Sciatic nerve (tissue), 2 donors: Measurements from ENCODE around the gene RABGAP1. TPM values are rescaled to one million over a fixed set of nuclear protein-coding genes. Genes with fewer than 3 reads are reported as not detected.

Experiments
- ATAC-seq: fragments of 200-7000 bp; cut with Tn5 transposase; one replicate; pipeline ENCODE4 v1.9.1; 2020; ENCODE audit warnings: mild to moderate bottlenecking, moderate library complexity
- DNase-seq: peaks from one replicate; pipeline ENCODE4 v3.0.0-alpha.2; 2020; ENCODE audit warnings: low spot score
- intact Hi-C: fragments of 100-400 bp; cut with DNase I; formaldehyde crosslinking; loops from one replicate; pipeline ENCODE4 v1.14.2; 2022
- total RNA-seq: library from RNA; stranded (reverse); fragmentation: NEBNext Ultra II Directional; extraction: Animal tissue kit (Norgen Biotek cat#: 25700); gene quantifications from one replicate; pipeline ENCODE4 v1.2.1, GENCODE V29; 2021
- donor health status: DM: no; HTN: no; CAD: no.
- donor health status: DM: no; HTN: no; CAD: no.

RABGAP1 gene
- total RNA-seq, 1 donor from 2014 or later = 96.0 TPM

GRCh38 chr9:123039617-123040219, 98.9 kb downstream of the RABGAP1 start:
- DNase-seq (no peak), ATAC-seq (no peak)
- intact Hi-C loops = no loop called here

- ATAC-seq (no peak), DNase-seq (no peak)
- intact Hi-C loops = no loop called here
Measured at GRCh38 chr9:123040801-123041200, 100.0 kb downstream of the RABGAP1 start.

DNA sequence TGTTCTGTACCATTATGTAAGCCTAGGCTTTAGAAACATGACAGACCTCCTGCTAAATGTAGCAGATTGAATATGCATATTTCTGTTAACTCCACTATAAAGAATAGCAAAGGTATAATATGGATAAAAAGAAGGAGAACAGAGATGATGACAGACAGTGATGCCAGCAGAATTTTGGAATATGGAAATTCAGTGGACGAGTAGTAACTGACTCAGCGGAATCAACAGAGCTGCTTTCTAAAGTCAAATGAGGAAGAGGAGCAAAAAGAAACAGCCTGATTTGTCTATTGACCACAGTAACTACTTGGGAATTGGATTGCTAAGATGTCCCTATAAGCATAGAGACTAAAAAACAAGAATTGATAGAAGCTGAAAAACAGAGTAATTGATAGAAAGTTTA, 100.7 kb downstream of the RABGAP1 start:
- DNase-seq = no peak
- intact Hi-C loops = no loop called here
- no peak for ATAC-seq

DNA sequence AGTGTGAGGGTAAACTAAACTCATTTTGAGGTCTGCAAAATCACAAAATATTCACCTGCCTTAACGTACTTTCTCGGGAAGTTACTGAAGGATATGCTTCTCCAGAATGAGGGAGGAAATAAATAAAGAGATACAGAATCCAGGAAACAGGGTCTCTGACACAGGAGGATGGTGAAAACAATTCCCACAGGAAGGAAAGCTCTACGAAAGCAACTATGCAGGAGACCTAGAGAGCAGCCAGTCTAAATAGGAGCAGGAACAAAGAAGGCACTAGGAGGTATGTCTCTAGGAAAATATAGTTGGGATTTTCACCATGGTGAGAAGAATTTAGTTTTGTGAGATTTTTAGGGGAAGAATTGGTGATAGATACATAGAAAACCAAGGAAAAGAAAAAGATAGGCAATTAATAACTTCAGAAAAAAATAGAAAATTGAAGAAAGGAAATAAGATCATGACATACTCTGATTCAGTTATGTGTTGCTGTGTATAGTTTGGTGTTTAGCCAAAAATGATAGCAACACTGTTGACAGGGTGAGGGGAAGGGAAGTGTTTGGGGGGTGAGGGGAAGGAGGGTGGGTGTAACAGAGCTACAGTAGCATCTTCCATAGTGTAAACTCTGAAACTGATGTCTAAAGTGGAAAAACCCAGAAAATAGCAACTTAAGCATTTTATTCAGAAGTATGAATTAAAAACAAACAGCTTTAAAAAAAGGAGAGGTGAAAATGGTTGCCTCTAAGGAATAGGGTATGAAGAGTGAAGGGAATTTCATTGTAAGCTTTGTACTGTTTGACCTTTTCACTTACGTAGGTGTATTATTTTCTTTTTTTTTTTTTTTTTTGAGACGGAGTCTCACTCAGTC, 102.5 kb downstream of the RABGAP1 start:
- ATAC-seq = no peak
- intact Hi-C loops = no loop called here
- no peak for DNase-seq

GRCh38 chr9:123044586-123044985, 103.8 kb downstream of the RABGAP1 start:
- intact Hi-C loops = no loop called here

GRCh38 chr9:123046406-123047195, 105.8 kb downstream of the RABGAP1 start:
- ATAC-seq = no peak
- no peak for DNase-seq
- intact Hi-C loops = no loop called here

More at GRCh38 chr9:123044586-123044985, 103.8 kb downstream of the RABGAP1 start:
- ATAC-seq (no peak), DNase-seq (no peak)

DNA sequence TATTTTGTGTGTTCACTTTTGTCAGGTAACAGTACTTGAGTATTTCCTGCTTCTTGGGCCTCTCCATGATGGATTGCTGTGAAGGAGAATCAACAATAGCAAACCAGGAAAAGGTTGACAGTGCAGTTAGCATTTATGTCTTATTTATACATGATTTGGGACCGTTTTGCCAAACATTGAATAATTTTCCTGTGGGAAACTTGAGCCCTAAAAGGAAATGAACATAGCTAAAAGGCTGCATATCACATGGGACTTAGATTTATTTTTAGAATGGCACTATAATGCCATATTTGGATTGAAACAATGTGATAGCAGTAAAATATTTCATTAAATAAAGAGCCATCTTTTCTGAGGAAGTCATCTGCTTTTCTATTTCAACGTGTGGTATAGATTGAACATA, 107.9 kb downstream of the RABGAP1 start:
- intact Hi-C loops = no loop called here
- no peak for DNase-seq
- peak; percentile 39 for ATAC-seq

GRCh38 chr9:123049589-123050222, 108.9 kb downstream of the RABGAP1 start:
- intact Hi-C loops = no loop called here
- DNase-seq (no peak), ATAC-seq (peak; percentile 58)

GRCh38 chr9:123053046-123053445, 112.2 kb downstream of the RABGAP1 start:
- DNase-seq = no peak
- ATAC-seq = no peak
- intact Hi-C loops = no loop called here

- no peak for DNase-seq
- intact Hi-C loops = no loop called here
- no peak for ATAC-seq
Measured at GRCh38 chr9:123053711-123054110, 112.9 kb downstream of the RABGAP1 start.

- DNase-seq = no peak
- ATAC-seq = peak; percentile 59
- intact Hi-C loops = no loop called here
Measured at GRCh38 chr9:123058834-123059233, 118.0 kb downstream of the RABGAP1 start.

GRCh38 chr9:123059472-123060220, 118.8 kb downstream of the RABGAP1 start:
- DNase-seq (no peak), ATAC-seq (no peak)
- intact Hi-C loops = no loop called here

GRCh38 chr9:123061216-123061615, 120.4 kb downstream of the RABGAP1 start:
- ATAC-seq = no peak
- intact Hi-C loops = no loop called here
- DNase-seq = no peak

DNA sequence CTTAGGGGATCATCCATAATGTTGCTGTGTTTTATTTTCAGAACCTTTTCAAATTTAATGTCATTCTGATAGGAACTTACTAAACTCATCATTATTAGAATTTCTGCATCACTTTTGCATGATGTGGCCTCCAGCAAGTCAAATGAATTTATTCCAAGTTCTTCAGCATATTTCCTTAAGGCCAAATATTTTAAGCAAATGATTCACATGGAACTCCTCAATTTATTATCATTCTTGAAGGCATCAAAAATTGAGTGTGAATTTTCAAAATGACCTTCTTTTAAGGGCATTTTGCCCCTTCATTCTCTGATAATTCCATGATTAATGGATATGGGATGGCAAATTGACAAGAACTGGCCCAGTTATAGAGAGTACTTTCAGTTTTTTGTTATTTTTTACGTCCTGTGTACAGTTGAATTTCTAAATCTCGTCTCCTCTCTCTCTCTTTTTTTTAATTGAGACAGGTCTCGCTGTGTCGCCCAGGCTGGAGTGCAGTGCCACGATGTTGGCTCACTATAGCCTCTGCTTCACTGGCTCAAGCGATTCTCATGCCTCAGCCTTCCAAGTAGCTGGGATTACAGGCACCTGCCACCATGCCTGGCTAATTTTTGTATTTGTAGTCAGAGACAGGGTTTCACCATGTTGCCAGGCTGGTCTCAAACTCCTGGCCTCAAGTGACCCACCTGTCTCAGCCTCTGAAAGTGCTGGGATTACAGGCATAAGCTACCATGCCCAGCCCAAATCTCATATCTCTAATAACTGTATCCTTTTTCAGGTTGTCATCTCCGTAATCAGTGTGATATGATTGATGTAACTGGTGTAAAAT, 121.7 kb downstream of the RABGAP1 start:
- ATAC-seq (no peak), DNase-seq (no peak)
- intact Hi-C loops = no loop called here

- DNase-seq (no peak), ATAC-seq (no peak)
- intact Hi-C loops = no loop called here
Measured at GRCh38 chr9:123063177-123063598, 122.4 kb downstream of the RABGAP1 start.

GRCh38 chr9:123063896-123064295, 123.1 kb downstream of the RABGAP1 start:
- ATAC-seq = no peak

DNA sequence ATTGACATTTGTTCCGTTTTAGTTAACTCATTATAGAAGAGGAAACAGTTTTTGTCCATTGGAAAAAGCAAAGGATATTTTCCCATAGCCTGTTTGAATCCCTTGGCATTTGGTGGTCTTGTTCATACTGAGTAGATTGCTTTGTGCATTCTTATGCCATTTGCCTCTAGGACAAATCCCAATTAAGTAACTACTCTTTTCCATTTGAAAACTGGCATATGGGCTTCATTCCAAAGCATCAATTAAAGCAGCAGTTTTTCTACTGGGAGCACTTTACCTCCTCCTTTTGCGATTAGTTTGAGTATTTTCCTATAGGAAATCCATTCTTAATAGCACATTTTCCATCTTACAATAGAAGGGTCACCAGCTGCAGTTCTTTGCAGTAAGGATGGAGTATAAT, 123.9 kb downstream of the RABGAP1 start:
- no peak for DNase-seq
- intact Hi-C loops = no loop called here
- no peak for ATAC-seq

More at GRCh38 chr9:123063896-123064295, 123.1 kb downstream of the RABGAP1 start:
- no peak for DNase-seq
- intact Hi-C loops = no loop called here

GRCh38 chr9:123065196-123065595, 124.4 kb downstream of the RABGAP1 start:
- DNase-seq (no peak), ATAC-seq (no peak)
- intact Hi-C loops = no loop called here
